IPS-18c (cell line): Measurements from ENCODE around the gene FOXQ1.

ENCODE experiments used
- H3K4me3 ChIP-seq: 2 replicates; pipeline ENCODE4 v1.7.0; 2013; ENCODE audit warnings: low read depth, mild to moderate bottlenecking, low read length, moderate library complexity; ENCODE audit not compliant: insufficient read depth
- H3K9me3 ChIP-seq: one replicate; pipeline ENCODE4 v1.6.1; 2013; ENCODE audit warnings: mild to moderate bottlenecking, low read length, moderate library complexity; ENCODE audit not compliant: control insufficient read depth, insufficient read depth

The FOXQ1 gene, protein sequence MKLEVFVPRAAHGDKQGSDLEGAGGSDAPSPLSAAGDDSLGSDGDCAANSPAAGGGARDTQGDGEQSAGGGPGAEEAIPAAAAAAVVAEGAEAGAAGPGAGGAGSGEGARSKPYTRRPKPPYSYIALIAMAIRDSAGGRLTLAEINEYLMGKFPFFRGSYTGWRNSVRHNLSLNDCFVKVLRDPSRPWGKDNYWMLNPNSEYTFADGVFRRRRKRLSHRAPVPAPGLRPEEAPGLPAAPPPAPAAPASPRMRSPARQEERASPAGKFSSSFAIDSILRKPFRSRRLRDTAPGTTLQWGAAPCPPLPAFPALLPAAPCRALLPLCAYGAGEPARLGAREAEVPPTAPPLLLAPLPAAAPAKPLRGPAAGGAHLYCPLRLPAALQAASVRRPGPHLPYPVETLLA

DNA sequence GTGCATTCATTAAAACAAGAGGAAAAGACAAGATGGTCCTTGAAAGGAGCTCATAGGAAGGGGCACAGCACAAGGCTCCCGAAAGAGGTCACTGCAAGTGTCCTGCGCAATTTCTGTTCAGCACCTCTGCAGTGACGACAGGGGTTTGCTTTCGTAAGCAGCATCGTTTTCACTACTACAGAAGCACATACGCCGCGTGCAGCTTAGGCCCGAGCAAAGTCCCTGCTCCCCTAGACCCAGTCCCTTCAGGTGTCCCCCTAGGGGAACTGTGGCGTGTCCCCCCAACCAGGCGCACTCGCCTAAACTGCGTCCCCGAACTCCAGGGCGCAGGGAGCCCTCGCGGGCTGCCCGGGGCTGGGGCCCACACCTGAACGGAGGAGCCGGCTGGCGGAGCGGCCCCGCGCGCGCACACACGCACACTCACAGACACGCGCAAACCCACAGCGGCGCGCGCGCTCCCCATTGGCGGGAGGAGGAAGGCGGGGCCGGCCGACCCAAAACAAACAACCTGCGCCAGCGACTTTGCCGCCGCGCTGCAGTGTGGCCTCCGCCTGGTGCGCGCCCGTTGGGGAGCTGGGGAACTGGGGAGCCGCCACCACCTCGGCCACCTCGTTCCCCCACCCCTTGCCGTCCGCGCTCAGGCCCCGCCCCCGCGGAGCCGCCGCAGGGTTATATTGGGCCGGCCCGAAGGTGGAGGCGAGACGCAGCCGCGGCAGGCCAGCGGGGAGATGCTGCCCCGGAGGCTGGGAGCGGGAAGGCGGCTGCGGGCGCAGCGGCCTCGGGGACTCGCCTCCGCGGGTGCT is at the start of gene FOXQ1:
Gene FOXQ1 (plus strand): TSS at position 699 of the 803 bp plus-strand sequence. CDS start 607 bp downstream, outside the sequence.
- Histone ChIP-seq H3K4me3 (peak within 1 kb of the TSS; percentile 46), H3K9me3 (peaks cover 4% of the 10 kb centered on the region)

GRCh38 chr6:1262704-1263038 is 49.2 kb upstream of the FOXQ1 start:
- H3K9me3 ChIP-seq: peaks cover 2% of the 10 kb centered on the region
- no peak overlapping the region for H3K4me3 ChIP-seq

DNA sequence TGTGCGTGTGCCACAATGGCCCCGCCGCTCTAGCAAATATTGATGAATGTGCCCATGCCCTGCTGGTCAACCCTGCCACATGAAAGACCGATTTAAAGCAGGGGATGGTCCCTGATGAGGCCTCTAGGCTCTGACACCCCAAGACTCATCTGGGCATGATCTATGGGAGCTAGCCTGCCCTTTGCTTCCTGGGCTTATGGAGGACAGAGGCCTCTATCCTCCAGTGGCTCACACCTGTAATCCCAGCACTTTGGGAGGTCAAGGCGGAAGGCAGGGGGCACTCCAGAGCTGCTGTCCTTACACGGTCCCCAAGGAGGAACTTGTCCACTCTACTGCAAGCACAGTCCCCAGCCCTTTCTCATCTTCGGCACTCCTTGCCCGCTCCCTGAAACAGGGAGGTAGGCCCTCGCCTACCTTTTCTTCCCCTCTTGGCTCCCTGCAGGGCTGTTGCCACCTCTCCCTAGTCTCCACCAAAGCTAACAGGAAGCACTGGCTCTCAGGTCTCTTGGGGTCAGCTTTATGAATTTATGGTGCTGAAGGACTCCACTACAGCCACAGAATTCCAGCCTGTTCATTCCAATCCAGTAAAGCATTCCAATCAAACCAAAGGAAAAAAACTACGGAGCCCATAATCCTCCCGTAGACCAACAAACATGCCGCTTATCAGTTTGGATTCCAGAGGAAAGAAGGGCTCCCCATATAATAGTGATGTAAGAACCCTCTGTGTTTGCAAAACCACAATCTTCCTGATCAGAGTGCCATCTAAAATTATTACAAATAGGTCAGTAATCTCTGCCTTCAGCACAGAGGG is 48.7 kb upstream of the FOXQ1 start:
- Histone ChIP-seq H3K9me3 (peaks cover 2% of the 10 kb centered on the region), H3K4me3 (no peak overlapping the region)

- no peak overlapping the region for H3K4me3 ChIP-seq
- peaks cover 2% of the 10 kb centered on the region for H3K9me3 ChIP-seq
Observed at GRCh38 chr6:1263850-1264377, 48.0 kb upstream of the FOXQ1 start.

GRCh38 chr6:1264619-1265445 is 47.1 kb upstream of the FOXQ1 start:
- no peak overlapping the region for H3K4me3 ChIP-seq

DNA sequence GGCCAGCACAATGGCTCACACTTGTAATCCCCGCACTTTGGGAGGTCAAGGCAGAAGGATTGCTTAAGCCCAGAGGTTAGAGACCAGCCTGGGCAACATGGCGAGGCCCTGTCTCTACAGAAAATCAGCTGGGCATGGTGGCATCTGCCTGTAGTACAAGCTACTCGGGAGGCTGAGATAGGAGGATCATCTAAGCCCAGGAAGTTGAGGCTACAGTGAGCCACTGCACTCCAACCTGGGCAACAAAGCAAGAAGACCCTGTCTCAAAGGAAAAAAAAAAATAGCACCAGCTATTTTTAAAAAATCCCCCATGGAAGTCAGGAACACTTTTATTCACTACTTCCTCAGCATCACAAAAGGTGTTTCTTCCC is 45.2 kb upstream of the FOXQ1 start:
- H3K9me3 ChIP-seq: peaks cover 2% of the 10 kb centered on the region

More at GRCh38 chr6:1264619-1265445, 47.1 kb upstream of the FOXQ1 start:
- peaks cover 2% of the 10 kb centered on the region for H3K9me3 ChIP-seq

GRCh38 chr6:1267057-1267732 is 44.7 kb upstream of the FOXQ1 start:
- Histone ChIP-seq H3K9me3 (peaks cover 2% of the 10 kb centered on the region), H3K4me3 (no peak overlapping the region)

More for the DNA sequence above, 45.2 kb upstream of the FOXQ1 start:
- H3K4me3 ChIP-seq: no peak overlapping the region

DNA sequence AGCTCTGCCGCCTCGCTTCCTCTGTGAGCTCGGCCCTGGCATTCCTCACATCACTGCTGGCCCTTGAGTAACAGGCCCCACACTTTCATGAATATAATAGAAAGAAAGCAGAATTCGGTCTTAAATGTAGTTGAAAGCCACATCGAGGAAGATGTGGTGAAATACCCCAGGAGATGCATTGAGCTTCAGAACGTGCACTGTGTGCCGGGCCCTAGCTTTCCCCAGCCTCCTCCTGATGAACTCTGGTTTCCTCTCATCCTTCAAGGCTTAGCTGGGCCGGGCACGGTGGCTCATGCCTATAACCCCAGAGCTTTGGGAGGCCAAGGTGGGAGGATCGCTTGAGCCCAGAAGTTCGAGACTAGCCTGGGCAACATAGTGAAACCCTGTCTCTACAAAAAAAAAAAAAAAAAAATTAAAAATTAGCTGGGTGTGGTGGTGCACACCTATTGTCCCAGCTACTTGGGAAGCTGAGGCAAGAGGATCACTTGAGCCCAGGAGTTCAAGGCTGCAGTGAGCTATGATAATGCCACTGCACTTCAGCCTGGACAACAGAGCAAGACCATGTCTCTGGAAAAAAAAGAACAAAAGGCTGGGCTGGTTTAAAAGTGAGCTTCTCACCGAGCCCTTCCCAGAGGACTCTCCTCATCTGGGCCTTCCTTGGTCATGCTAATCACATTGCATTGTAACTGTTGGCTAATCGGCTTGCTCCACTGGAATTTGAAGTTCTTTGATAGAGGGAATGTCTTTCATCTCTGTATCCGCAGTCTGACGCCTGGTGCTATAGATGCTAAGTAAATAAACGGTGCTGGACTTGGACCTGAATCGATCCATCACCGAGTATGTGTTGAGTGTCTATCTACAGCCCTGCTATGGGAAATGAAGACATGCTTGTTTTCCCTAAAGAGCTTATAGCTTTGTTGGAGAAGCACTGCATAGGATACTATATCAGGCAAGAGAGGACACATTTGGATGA is 43.8 kb upstream of the FOXQ1 start:
- H3K9me3 ChIP-seq: peaks cover under 1% of the 10 kb centered on the region
- H3K4me3 ChIP-seq: no peak overlapping the region

GRCh38 chr6:1271071-1271763 is 40.7 kb upstream of the FOXQ1 start:
- Histone ChIP-seq H3K4me3 (no peak overlapping the region), H3K9me3 (no peaks in the 10 kb centered on the region)

GRCh38 chr6:1278061-1278720 is 33.7 kb upstream of the FOXQ1 start:
- no peak overlapping the region for H3K4me3 ChIP-seq
- peaks cover 3% of the 10 kb centered on the region for H3K9me3 ChIP-seq

- Histone ChIP-seq H3K9me3 (peaks cover 3% of the 10 kb centered on the region), H3K4me3 (no peak overlapping the region)
Observed at GRCh38 chr6:1279065-1279464, 32.8 kb upstream of the FOXQ1 start.

DNA sequence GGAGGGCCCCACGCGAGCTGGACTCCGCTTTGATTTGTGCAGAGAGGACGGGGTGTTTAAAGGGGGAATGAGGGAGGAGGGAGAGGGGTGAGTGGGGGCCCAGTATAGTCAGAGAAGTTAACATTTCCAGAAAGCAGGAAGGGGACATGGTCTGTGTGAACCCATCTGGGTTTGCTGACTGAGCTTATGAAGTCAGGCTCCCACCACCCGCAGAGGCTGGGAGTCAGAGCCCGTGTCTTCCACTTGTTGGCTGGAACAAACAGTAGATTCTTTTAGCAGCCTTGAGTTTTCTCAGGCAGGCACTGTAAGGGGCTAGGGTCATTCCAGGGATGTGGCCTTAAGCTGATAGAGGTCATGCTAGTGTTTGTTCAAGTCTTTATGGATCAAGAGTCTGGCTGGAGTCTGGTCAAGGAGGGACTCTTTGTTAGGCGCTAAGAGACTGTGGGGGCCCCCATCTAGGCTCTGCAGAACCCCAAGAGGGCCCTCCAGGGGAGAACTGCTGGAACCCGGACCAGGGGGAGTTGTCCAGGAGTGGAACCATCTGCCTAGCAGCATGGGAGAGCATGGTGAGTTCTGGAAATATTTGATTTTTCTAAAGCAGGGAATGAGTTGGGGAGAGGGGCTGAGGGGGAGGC is 31.1 kb upstream of the FOXQ1 start:
- peaks cover 3% of the 10 kb centered on the region for H3K9me3 ChIP-seq
- no peak overlapping the region for H3K4me3 ChIP-seq

DNA sequence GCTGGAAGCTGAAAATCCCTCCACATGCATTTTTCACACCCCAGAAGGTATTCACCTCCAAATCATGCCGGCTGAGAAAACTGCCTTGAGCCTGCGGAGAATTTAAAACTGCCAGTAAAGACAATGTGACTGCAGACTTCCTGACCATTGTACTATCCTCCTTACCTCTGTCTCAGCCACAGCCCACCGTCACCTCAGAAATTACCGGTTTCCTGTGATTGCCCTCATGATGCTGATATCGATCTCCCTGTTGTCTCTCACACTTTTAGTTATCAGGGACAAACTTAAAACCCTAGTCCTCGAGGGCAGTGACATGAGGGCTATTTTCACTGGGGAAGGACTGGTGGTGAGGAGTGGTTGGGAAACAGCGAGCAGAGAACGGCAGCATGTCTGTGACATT is 30.2 kb upstream of the FOXQ1 start:
- peaks cover 3% of the 10 kb centered on the region for H3K9me3 ChIP-seq
- no peak overlapping the region for H3K4me3 ChIP-seq

DNA sequence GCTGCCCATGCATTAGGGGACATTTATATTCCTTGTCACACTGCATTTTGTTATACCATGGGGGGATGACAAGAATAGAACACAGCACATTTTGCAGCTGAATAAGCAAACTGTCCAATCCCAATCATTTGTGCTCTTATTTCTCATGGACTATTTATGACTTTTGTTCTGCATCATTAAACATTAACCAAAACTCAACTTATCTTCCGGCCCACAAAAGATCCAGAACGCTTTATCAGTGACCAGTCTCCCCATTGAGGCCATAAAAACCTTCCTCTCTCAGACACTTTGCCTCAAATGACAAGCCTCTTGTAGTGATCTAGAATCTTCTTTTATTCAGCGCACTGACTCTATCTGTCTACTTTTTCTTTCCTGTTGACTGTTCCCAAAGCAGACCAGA is 28.4 kb upstream of the FOXQ1 start:
- H3K9me3 ChIP-seq: peaks cover 3% of the 10 kb centered on the region
- H3K4me3 ChIP-seq: no peak overlapping the region
